ENCODE data around the gene HAGH. TPM values are rescaled to one million over a fixed set of nuclear protein-coding genes. Genes with fewer than 3 reads are reported as not detected.
A peak's percentile ranks its signal among the peaks of the same experiment; 100 is the strongest.

The HAGH gene
- total RNA-seq, 4 donors from 2014 or later: 91.7 to 150 (median 119) TPM

DNA sequence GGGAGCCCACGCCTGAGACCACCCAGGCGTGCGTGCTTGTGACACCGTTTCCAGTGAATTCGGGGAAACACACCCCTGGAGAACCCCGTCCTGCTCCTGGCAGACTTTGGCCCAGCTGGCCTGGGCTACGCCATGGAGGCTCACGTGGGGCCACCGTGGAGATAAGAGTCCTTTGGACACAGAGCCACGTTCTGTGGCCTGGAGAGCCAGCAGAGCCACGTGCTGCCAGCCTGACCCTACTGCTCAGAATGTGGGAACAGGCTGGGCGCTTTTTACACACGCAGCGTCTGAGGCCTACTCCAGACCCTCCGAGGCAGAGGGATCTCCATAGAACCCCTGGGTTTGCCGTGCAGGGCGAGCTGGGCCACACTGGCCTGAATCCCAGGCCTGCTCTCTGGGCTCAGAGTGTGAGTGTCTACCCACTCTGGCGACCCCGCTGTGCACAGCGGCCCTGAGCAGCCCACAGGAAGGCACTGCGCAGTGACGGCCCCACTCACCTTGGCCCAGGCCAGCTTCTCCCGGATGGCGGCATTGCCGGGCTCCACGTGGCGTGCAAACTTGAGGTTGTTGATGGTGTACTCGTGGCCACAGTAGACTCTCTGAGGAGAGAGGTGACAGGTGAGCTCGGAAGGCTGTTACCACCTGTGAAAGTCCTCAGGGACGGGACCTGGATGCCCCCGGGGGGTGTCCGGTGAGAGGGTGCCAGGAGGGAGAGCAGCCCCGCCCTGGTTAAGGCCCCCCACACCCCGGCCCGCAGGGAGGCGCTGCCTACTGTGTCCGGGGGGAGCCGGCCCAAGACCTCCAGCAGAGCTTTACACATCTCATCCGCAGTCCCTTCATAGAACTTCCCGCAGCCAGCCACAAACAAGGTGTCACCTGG lies 10.0 kb downstream of the HAGH start:
- Histone ChIP-seq H3K4me3 (replicated peaks in 1 of 3) (no peak overlapping the region), H3K36me3 (peaks cover 26 to 50% of the 10 kb centered on the region in 2 donors), H3K27ac (no peak overlapping the region), H3K4me1 (no peaks in the 10 kb centered on the region), H3K27me3 (no peaks in the 10 kb centered on the region), H3K9me3 (no peaks in the 10 kb centered on the region)
- DNase-seq: no peak
- intact Hi-C loops (cut with DNase I): no loop called here
- 93 to 96% methylated on average over 23 to 39 of the region's 40 CpGs for whole genome bisulfite sequencing, 2 donors
- TF ChIP-seq, protein P1, sequence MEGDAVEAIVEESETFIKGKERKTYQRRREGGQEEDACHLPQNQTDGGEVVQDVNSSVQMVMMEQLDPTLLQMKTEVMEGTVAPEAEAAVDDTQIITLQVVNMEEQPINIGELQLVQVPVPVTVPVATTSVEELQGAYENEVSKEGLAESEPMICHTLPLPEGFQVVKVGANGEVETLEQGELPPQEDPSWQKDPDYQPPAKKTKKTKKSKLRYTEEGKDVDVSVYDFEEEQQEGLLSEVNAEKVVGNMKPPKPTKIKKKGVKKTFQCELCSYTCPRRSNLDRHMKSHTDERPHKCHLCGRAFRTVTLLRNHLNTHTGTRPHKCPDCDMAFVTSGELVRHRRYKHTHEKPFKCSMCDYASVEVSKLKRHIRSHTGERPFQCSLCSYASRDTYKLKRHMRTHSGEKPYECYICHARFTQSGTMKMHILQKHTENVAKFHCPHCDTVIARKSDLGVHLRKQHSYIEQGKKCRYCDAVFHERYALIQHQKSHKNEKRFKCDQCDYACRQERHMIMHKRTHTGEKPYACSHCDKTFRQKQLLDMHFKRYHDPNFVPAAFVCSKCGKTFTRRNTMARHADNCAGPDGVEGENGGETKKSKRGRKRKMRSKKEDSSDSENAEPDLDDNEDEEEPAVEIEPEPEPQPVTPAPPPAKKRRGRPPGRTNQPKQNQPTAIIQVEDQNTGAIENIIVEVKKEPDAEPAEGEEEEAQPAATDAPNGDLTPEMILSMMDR (IDR thresholded peaks at IDR 0.05): no peak
- no peak for TF ChIP-seq POLR2A (IDR thresholded peaks at IDR 0.05)

DNA sequence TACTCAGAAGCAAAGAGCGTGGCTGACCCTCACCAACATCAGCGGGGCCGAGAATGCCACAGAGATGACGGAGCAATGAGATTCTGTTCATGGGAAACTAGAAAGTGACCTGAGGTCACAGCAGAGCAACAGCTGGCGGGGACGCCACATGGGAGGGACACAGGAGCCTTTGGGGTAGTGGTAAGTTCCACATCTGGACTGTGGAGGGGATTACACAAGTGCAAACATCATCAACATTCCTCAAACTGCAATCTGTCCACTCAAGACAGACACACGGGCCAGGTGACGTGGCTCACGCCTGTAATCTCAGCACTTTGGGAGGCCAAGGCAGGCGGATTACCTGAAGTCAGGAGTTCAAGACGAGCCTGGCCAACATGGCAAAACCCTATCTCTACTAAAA lies 11.2 kb downstream of the HAGH start:
- Histone ChIP-seq H3K27ac (no peak overlapping the region), H3K27me3 (no peaks in the 10 kb centered on the region), H3K4me3 (replicated peaks in 1 of 3) (no peak overlapping the region), H3K36me3 (peaks cover 19 to 42% of the 10 kb centered on the region in 2 donors), H3K4me1 (no peaks in the 10 kb centered on the region), H3K9me3 (no peaks in the 10 kb centered on the region)
- 95 to 98% methylated on average over 11 of the region's 11 CpGs for WGBS, 2 donors
- intact Hi-C loops (cut with DNase I): no loop called here
- no peak for DNase-seq
- TF ChIP-seq POLR2A (IDR thresholded peaks at IDR 0.05): no peak
- TF ChIP-seq, protein P1 (IDR thresholded peaks at IDR 0.05): no peak

DNA sequence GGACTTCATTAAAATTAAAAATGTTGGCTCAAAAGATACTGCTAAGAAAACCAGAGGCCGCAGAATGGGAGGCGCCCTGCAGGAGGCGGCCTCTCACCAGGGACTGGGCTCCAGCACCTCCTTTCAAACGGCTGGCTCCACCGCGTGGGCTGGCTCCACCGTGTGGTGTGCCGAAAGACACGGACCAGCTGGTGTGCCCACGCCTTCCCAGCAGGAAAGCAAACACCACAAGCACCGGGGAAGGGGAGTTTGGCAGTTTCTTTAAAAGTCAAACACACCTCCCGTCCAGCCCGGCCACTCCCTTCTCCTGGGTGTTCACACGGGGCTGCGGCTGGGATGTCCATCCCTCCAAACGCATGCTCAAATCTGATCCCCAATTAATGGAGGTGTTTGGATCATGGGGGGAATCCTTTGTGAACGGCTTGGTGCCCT lies 13.9 kb downstream of the HAGH start:
- Histone ChIP-seq H3K27me3 (no peaks in the 10 kb centered on the region), H3K27ac (no peak overlapping the region), H3K4me3 (replicated peaks in 1 of 3) (no peak overlapping the region), H3K9me3 (no peaks in the 10 kb centered on the region), H3K4me1 (no peaks in the 10 kb centered on the region), H3K36me3 (peaks cover 28 to 41% of the 10 kb centered on the region in 2 donors)
- intact Hi-C loops (cut with DNase I): no loop called here
- WGBS, 2 donors: 33 to 43% methylated on average over 17 of the region's 17 CpGs
- TF ChIP-seq, protein P1 (IDR thresholded peaks at IDR 0.05): peak in 3 of 6 experiments; percentile 26 to 35 (median 33)
- no peak for TF ChIP-seq POLR2A (IDR thresholded peaks at IDR 0.05)
- DNase-seq: peak; percentile 57 to 59

DNA sequence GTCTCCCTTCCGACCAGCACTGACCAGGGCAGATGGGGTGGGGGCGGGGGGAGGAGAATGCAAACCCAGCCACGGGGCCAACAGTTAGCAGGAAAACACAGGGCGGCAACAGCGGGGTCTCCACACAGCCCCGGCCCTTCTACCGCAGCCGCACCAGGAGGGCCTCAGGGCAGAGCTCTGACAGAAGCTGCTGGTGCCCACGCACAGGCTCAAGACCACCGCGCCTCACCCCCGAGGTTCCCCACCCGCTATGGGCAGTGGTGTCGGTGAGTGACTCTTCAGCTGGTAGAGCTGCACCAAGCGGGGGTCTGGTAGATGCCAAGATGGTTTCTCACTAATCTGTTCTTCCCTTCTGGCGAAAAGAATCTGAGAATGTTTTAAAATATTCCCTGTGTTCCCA lies 16.1 kb downstream of the HAGH start:
- Histone ChIP-seq H3K36me3 (peaks cover 16 to 32% of the 10 kb centered on the region in 2 donors), H3K9me3 (no peaks in the 10 kb centered on the region)

More for the DNA sequence above, 16.1 kb downstream of the HAGH start:
- TF ChIP-seq POLR2A (IDR thresholded peaks at IDR 0.05): no peak
- TF ChIP-seq, protein P1 (IDR thresholded peaks at IDR 0.05): no peak
- DNase-seq: no peak
- Histone ChIP-seq H3K4me1 (no peaks in the 10 kb centered on the region), H3K4me3 (replicated peaks in 1 of 3) (no peak overlapping the region), H3K27me3 (no peaks in the 10 kb centered on the region), H3K27ac (no peak overlapping the region)
- intact Hi-C loops (cut with DNase I): no loop called here
- 90 to 97% methylated on average over 7 to 16 of the region's 16 CpGs for WGBS, 2 donors
